Heart left ventricle (tissue), 13 donors: ENCODE data around the gene DDRGK1.

Experiments
- POLR2A ChIP-seq, 2 donors: fragments of 450-650 bp; IDR thresholded peaks; one replicate each; pipeline ENCODE4 v1.6.1; 2017; ENCODE audit warnings: antibody characterized with exemption in 2 of 2, mild to moderate bottlenecking in 2 of 2, moderate library complexity in 2 of 2
- TF ChIP-seq, protein P1 (sequence below), 12 donors: fragments of 200-600 bp; sonication (generic) in 4 of 12; IDR thresholded peaks; one replicate each; pipeline versions ENCODE4 v1.5.0 to v1.8.0; 2018 to 2022; ENCODE audit warnings: antibody characterized with exemption in 12 of 12, mild to moderate bottlenecking in 5 of 12
- donor health status: ischemic (EF 13 %, LVEDD 7.1; RV severe dilation, severe dysfunction).
- donor health status: DM: no; HTN: yes; CAD: no.
- donor health status: DM: no; HTN: no; CAD: no.
- donor health status: ischemic (EF 25% LVEDD 6.9; RV normal size, moderate dysfunction).
- donor health status: ischemic (EF 25% LVEDD 5.7; RV mildly dilated, moderate dysfunction).
- donor health status: ischemic (EF 35%, LVEDD 5.7; RV mildly dilated, moderate dysfunction).
- donor health status: nonischemic (EF 11% LVEDD 7.7; RV severe dilation, severe dysfunction).
- donor health status: DM: yes; HTN: yes; CAD: no.
- donor health status: PGD.
- donor health status: ischemic (EF 29% LVEDD 5.4; RV normal size, mild dysfunction).
- donor health status: nonischemic (EF 23%, LVEDD 6.1; RV moderate dilation, normal function).

DNA sequence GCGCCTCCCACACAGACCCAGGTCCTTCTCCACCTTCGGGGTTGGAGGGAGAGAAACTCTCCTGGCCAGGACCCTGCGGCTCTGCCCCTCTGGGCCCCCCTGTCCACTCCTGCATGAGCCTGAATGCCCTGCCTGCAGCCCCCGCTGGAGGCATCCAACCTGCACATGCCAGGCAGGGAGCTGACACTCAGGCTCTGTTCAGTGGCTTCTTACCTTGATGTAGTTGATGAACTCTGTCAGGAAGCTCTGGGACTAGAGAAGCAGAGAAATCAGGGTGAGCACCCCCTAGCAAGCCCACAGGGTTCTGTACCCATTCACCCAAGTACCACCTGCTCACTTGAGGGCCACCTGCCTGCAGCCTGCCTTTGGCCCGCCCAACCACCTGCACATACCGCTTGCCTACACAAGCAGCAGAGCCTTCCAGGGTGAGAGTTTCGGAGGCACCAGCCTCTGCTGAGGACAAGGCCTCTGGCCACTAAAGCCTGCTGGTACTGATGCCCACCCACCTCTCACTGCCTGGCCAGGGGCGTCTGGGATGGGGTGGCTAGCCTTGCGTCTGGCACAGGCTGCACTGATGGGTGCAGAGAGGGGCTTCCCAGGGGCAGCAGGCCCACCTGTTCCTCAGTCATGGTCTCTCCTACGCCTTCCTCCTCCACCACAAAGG lies 9.7 kb downstream of the DDRGK1 start:
- TF ChIP-seq, protein P1, sequence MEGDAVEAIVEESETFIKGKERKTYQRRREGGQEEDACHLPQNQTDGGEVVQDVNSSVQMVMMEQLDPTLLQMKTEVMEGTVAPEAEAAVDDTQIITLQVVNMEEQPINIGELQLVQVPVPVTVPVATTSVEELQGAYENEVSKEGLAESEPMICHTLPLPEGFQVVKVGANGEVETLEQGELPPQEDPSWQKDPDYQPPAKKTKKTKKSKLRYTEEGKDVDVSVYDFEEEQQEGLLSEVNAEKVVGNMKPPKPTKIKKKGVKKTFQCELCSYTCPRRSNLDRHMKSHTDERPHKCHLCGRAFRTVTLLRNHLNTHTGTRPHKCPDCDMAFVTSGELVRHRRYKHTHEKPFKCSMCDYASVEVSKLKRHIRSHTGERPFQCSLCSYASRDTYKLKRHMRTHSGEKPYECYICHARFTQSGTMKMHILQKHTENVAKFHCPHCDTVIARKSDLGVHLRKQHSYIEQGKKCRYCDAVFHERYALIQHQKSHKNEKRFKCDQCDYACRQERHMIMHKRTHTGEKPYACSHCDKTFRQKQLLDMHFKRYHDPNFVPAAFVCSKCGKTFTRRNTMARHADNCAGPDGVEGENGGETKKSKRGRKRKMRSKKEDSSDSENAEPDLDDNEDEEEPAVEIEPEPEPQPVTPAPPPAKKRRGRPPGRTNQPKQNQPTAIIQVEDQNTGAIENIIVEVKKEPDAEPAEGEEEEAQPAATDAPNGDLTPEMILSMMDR (IDR thresholded peaks at IDR 0.05): no peak
- TF ChIP-seq POLR2A (IDR thresholded peaks at IDR 0.05): no peak
